ENCODE results near the gene WDR70.
"Not testable (repeated sequence)": the region's sequence is repeated elsewhere in the genome, so short reads cannot be mapped to it uniquely, and the experiment has no call there.

WDR70 gene

DNA sequence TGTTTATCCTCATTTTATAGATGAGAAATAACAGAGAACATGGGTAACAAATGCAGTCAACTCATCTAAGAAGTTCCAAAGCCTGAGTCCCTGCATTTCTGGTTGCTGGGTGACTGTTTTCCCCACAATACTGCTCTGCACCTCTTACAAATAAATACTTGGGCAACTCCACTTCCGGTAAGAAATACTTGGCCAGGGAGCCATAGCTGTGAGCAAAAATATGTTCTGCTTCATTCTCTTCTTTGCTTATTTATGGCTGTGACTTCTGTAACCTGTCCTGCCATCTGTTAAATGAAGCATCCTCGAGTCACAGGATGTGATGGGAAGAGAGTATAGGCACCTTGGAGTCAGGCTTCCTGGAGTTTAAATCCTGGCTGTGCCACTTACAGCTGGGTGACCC is 410.9 kb downstream of the WDR70 start:
- no peak overlapping the region for H2AFZ ChIP-seq (ENCODE audit: low read depth, low read length, severe bottlenecking)
- H3K9ac ChIP-seq (ENCODE audit: low read length) = no peak overlapping the region
- no peaks in the 10 kb centered on the region for H3K79me2 ChIP-seq (ENCODE audit: insufficient read depth, low read length)
- H3K27me3 ChIP-seq (ENCODE audit: low read length) = no peaks in the 10 kb centered on the region
- H3F3A ChIP-seq (ENCODE audit: insufficient read depth) = no peaks in the 10 kb centered on the region
- H4K20me1 ChIP-seq (ENCODE audit: low read depth, low read length) = no peaks in the 10 kb centered on the region
- TF ChIP-seq EZH2phosphoT487 (conservative IDR thresholded peaks at IDR 0.05; ENCODE audit: low read length) = no peak
- H3K27ac ChIP-seq (ENCODE audit: low read depth, low read length) = no peak overlapping the region
- no peak overlapping the region for H3K4me3 ChIP-seq (ENCODE audit: insufficient read depth, low read length, poor library complexity, severe bottlenecking)
- no peaks in the 10 kb centered on the region for H3K9me2 ChIP-seq (replicated peaks; ENCODE audit: insufficient read depth, low read length)
- no peaks in the 10 kb centered on the region for H3K9me3 ChIP-seq (ENCODE audit: insufficient read depth, low read length)
- no peaks in the 10 kb centered on the region for H3K36me3 ChIP-seq (ENCODE audit: low read length)
- no peak overlapping the region for H3K4me2 ChIP-seq (ENCODE audit: low read depth, low read length, poor library complexity, severe bottlenecking)

DNA sequence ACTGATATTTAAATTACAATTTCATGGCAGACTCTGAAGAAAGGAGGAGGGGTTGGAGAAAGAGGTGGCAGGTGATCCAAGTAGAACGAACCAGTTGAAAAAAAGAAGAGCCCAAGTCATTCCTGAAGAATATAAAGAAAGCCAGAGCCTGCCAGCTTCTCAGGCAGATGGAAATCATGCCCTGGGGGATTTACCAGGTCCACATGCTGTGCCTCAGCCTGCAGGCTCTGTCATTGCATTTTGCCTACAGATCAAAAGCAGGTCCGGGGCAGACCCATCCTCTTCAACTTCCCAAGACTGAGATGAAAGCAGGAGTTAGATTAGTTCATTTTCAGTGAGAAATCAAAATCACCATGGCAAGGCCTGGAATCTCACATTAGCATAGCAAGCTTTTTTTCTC is 412.2 kb downstream of the WDR70 start:
- Histone ChIP-seq H3K27ac (ENCODE audit: low read depth, low read length) (no peak overlapping the region), H4K20me1 (ENCODE audit: low read depth, low read length) (no peaks in the 10 kb centered on the region), H3K36me3 (ENCODE audit: low read length) (no peaks in the 10 kb centered on the region), H3K9me3 (ENCODE audit: insufficient read depth, low read length) (no peaks in the 10 kb centered on the region), H3F3A (ENCODE audit: insufficient read depth) (no peaks in the 10 kb centered on the region), H3K4me3 (ENCODE audit: insufficient read depth, low read length, poor library complexity, severe bottlenecking) (no peak overlapping the region), H3K4me2 (ENCODE audit: low read depth, low read length, poor library complexity, severe bottlenecking) (no peak overlapping the region), H2AFZ (ENCODE audit: low read depth, low read length, severe bottlenecking) (no peak overlapping the region), H3K27me3 (ENCODE audit: low read length) (no peaks in the 10 kb centered on the region), H3K9ac (ENCODE audit: low read length) (no peak overlapping the region), H3K9me2 (replicated peaks; ENCODE audit: insufficient read depth, low read length) (no peaks in the 10 kb centered on the region), H3K79me2 (ENCODE audit: insufficient read depth, low read length) (no peaks in the 10 kb centered on the region)
- TF ChIP-seq, protein P1, sequence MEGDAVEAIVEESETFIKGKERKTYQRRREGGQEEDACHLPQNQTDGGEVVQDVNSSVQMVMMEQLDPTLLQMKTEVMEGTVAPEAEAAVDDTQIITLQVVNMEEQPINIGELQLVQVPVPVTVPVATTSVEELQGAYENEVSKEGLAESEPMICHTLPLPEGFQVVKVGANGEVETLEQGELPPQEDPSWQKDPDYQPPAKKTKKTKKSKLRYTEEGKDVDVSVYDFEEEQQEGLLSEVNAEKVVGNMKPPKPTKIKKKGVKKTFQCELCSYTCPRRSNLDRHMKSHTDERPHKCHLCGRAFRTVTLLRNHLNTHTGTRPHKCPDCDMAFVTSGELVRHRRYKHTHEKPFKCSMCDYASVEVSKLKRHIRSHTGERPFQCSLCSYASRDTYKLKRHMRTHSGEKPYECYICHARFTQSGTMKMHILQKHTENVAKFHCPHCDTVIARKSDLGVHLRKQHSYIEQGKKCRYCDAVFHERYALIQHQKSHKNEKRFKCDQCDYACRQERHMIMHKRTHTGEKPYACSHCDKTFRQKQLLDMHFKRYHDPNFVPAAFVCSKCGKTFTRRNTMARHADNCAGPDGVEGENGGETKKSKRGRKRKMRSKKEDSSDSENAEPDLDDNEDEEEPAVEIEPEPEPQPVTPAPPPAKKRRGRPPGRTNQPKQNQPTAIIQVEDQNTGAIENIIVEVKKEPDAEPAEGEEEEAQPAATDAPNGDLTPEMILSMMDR (IDR thresholded peaks at IDR 0.05; ENCODE audit: insufficient read depth, low read length, poor library complexity, severe bottlenecking) = no peak
- no peak for TF ChIP-seq EZH2phosphoT487 (conservative IDR thresholded peaks at IDR 0.05; ENCODE audit: low read length)

DNA sequence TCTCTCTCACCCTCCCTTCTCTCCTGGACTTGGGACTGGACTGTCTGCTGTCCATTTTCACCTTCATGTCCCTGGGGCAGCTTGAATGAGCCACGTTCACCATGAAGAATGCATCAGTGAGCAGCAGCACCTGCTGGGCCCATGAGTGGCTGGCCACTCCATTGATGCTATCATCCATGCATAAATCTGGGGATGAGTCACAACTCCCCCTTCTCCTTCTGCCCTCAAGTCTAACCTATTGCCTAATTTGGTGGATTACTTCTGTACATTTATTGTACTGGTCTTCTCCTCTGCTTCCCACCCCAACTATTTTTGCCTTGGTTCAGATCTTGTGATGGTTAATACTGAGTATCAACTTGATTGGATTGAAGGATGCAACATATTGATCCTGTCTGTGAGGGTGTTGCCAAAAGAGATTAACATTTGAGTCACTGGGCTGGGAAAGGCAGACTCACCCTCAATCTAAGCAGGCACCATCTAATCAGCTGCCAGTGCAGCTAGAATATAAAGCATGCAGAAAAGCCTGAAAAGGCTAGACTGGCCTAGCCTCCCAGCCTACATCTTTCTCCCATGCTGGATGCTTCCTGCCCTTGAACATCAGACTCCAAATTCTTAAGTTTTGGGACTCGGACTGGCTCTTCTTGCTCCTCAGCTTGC is 414.0 kb downstream of the WDR70 start:
- H3K9me3 ChIP-seq (ENCODE audit: insufficient read depth, low read length) = no peaks in the 10 kb centered on the region
- no peak overlapping the region for H3K27ac ChIP-seq (ENCODE audit: low read depth, low read length)
- no peak overlapping the region for H3K9ac ChIP-seq (ENCODE audit: low read length)

DNA sequence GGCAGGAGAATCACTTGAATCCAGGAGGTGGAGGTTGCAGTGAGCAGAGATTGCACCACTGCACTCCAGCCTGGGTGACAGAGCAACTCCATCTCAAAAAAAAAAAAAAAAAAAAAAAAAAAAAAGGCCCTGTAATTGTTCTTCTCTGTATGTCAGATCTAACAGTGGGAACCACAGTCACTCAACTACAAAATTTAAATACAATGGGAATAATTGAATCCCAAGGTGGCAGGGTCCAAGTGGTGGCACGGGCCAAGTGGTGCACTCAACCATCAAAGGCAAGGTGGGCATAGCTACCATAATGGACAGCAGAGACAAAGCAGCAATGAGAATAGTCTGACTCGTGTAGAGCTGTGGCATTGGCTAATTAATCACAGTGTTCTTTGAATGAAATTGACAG is 416.2 kb downstream of the WDR70 start:
- H3F3A ChIP-seq (ENCODE audit: insufficient read depth); H3K4me2 ChIP-seq (ENCODE audit: low read depth, low read length, poor library complexity, severe bottlenecking); H3K79me2 ChIP-seq (ENCODE audit: insufficient read depth, low read length); H3K36me3 ChIP-seq (ENCODE audit: low read length); H2AFZ ChIP-seq (ENCODE audit: low read depth, low read length, severe bottlenecking); H3K4me3 ChIP-seq (ENCODE audit: insufficient read depth, low read length, poor library complexity, severe bottlenecking); H3K27ac ChIP-seq (ENCODE audit: low read depth, low read length); H3K27me3 ChIP-seq (ENCODE audit: low read length); H3K9me2 ChIP-seq (replicated peaks; ENCODE audit: insufficient read depth, low read length); H3K9ac ChIP-seq (ENCODE audit: low read length); H3K9me3 ChIP-seq (ENCODE audit: insufficient read depth, low read length); H4K20me1 ChIP-seq (ENCODE audit: low read depth, low read length): not testable (repeated sequence)

More for the DNA sequence above, 414.0 kb downstream of the WDR70 start:
- Histone ChIP-seq H2AFZ (ENCODE audit: low read depth, low read length, severe bottlenecking) (no peak overlapping the region), H3K4me2 (ENCODE audit: low read depth, low read length, poor library complexity, severe bottlenecking) (no peak overlapping the region), H3K9me2 (replicated peaks; ENCODE audit: insufficient read depth, low read length) (no peaks in the 10 kb centered on the region), H3K27me3 (ENCODE audit: low read length) (no peaks in the 10 kb centered on the region), H3F3A (ENCODE audit: insufficient read depth) (no peaks in the 10 kb centered on the region), H3K36me3 (ENCODE audit: low read length) (no peaks in the 10 kb centered on the region), H3K4me3 (ENCODE audit: insufficient read depth, low read length, poor library complexity, severe bottlenecking) (no peak overlapping the region), H4K20me1 (ENCODE audit: low read depth, low read length) (no peaks in the 10 kb centered on the region), H3K79me2 (ENCODE audit: insufficient read depth, low read length) (no peaks in the 10 kb centered on the region)
- TF ChIP-seq, protein P1 (IDR thresholded peaks at IDR 0.05; ENCODE audit: insufficient read depth, low read length, poor library complexity, severe bottlenecking) = no peak
- no peak for TF ChIP-seq EZH2phosphoT487 (conservative IDR thresholded peaks at IDR 0.05; ENCODE audit: low read length)

DNA sequence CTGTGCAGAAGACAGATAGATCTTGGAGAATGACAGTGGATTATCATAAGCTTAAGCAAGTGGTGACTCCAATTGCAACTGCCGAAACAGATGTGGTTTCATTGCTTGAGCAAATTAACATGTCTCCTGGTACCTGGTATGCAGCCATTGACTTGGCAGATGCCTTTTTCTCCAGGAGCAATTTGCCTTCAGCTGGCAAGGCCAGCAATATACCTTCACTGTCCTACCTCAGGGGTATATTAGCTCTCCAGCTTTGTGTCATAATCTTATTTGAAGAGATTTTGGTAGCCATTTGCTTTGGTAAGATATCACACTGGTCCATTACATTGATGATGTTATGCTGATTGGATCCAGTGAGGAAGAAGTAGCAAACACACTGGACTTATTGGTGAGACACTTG is 417.3 kb downstream of the WDR70 start:
- not testable (repeated sequence) for H3K9me3 ChIP-seq (ENCODE audit: insufficient read depth, low read length); H3K79me2 ChIP-seq (ENCODE audit: insufficient read depth, low read length); H3K9me2 ChIP-seq (replicated peaks; ENCODE audit: insufficient read depth, low read length); H3K27me3 ChIP-seq (ENCODE audit: low read length); H3K4me3 ChIP-seq (ENCODE audit: insufficient read depth, low read length, poor library complexity, severe bottlenecking); H3K9ac ChIP-seq (ENCODE audit: low read length); H2AFZ ChIP-seq (ENCODE audit: low read depth, low read length, severe bottlenecking); H3K4me2 ChIP-seq (ENCODE audit: low read depth, low read length, poor library complexity, severe bottlenecking); H4K20me1 ChIP-seq (ENCODE audit: low read depth, low read length); H3K36me3 ChIP-seq (ENCODE audit: low read length); H3F3A ChIP-seq (ENCODE audit: insufficient read depth); H3K27ac ChIP-seq (ENCODE audit: low read depth, low read length)
